Esophagus squamous epithelium (tissue), 4 donors: ENCODE results near the gene PCK1.

Source experiments
- POLR2A ChIP-seq, 4 donors: fragments of 450-650 bp; IDR thresholded peaks; one replicate each; pipeline ENCODE4 v1.6.1; 2017; ENCODE audit warnings: antibody characterized with exemption in 4 of 4, mild to moderate bottlenecking in 4 of 4, moderate library complexity in 3 of 4
- TF ChIP-seq, protein P1 (sequence below), 6 experiments: fragments of 450-650 bp in 4 of 6; fragments of 200-600 bp in 2 of 6; sonication (generic) in 2 of 6; IDR thresholded peaks; one replicate each; pipeline ENCODE4 v1.5.1; 2016 to 2019; ENCODE audit warnings: antibody characterized with exemption in 6 of 6, mild to moderate bottlenecking in 4 of 6, moderate library complexity in 4 of 6

DNA sequence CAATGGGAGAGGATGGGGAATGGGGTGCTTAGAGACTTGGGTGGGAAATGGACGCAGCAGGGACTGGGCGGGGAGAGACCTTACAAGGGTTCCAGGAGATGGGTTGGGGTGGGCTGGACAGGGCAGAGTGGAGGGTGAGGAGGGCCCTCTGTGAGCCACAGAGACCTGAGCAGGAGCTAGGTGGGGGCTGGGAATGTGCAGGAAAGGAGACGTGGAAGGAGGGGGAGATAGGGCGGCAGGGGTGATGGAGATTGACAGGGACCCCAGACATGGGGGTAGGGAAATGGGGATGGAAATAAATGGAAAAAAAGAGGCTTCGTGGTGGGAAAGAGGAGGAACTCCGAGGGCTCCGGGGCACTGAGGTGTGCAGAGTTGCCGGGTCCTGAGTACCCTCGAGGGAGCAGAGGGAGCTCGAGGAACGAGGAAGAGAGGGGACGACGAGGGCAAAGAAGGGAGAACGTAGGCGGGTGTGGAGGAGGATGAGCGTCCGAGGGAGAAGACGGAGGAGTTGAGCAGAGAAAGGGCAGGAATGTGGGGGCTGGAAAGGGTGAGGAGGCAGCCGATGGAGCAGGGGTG is 33.9 kb upstream of the PCK1 start:
- TF ChIP-seq, protein P1, sequence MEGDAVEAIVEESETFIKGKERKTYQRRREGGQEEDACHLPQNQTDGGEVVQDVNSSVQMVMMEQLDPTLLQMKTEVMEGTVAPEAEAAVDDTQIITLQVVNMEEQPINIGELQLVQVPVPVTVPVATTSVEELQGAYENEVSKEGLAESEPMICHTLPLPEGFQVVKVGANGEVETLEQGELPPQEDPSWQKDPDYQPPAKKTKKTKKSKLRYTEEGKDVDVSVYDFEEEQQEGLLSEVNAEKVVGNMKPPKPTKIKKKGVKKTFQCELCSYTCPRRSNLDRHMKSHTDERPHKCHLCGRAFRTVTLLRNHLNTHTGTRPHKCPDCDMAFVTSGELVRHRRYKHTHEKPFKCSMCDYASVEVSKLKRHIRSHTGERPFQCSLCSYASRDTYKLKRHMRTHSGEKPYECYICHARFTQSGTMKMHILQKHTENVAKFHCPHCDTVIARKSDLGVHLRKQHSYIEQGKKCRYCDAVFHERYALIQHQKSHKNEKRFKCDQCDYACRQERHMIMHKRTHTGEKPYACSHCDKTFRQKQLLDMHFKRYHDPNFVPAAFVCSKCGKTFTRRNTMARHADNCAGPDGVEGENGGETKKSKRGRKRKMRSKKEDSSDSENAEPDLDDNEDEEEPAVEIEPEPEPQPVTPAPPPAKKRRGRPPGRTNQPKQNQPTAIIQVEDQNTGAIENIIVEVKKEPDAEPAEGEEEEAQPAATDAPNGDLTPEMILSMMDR (IDR thresholded peaks at IDR 0.05), result no peak
- no peak for TF ChIP-seq POLR2A (IDR thresholded peaks at IDR 0.05)
